ENCODE results near the gene HECTD3. TPM values are rescaled to one million over a fixed set of nuclear protein-coding genes. Genes with fewer than 3 reads are reported as not detected.
A peak's percentile ranks its signal among the peaks of the same experiment; 100 is the strongest.

Gene HECTD3
- total and polyA plus RNA-seq, 9 of the 15 experiments (the other 6 are each of a cell fraction or from before 2014, with no cell fraction given): 6.3 to 50.8 (median 18.9) TPM

DNA sequence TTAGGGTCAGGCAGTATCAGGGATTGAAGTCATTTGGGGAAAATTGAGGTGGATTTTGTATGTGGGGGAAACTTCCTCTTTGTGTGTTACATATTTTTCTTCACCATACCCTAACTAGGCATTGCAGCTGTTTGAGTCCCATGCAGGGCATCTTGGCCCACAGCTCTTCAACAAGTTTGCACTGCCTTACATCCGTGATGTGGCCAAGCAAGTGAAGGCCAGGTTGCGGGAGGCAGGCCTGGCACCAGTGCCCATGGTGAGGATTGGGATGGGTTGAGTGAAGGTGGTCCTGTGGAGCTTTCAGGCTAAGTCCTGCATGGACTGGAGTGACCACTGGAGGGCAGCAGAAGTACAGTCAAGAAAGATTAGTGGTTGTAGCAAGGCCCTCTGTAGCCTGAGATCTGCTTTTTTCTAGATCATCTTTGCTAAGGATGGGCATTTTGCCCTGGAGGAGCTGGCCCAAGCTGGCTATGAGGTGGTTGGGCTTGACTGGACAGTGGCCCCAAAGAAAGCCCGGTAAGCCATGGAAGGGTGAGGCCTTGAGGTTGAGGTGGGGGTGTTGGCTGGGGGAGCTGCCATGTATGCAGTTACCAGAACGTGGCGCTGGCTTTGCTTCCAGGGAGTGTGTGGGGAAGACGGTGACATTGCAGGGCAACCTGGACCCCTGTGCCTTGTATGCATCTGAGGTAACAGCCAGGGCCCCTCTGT lies 3.4 kb upstream of the HECTD3 start (continued):
- TF ChIP-seq PHTF2 (CRISPR knock-in tag; IDR thresholded peaks at IDR 0.05) (peak; percentile 4; the same call in 1 of the 2 replicates), FOXA3 (CRISPR knock-in tag; conservative IDR thresholded peaks at IDR 0.05 in 1 of 2, IDR thresholded peaks at IDR 0.05 in 1 of 2) (no peak), DMBX1 (CRISPR knock-in tag; IDR thresholded peaks at IDR 0.05; ENCODE audit: borderline replicate concordance) (0 out of 2 replicates have a peak, but pooled peaks have one; percentile 54), POLR2AphosphoS2 (IDR thresholded peaks at IDR 0.05; ENCODE audit: low read length) (peak; percentile 63; the same call in 1 of the 2 replicates), POLR2B (IDR thresholded peaks at IDR 0.05; ENCODE audit: low read depth, partially characterized antibody) (peak; percentile 15), ERF (CRISPR knock-in tag; IDR thresholded peaks at IDR 0.05) (0 out of 2 replicates have a peak, but pooled peaks have one; percentile 44), GTF2E2 (tag; IDR thresholded peaks at IDR 0.05) (no peak), PCBP1 (IDR thresholded peaks at IDR 0.05; ENCODE audit: low read depth, low read length, poor library complexity, severe bottlenecking) (no peak), ARID2 (IDR thresholded peaks at IDR 0.05) (peak; percentile 92), STAG1 (CRISPR knock-in tag; IDR thresholded peaks at IDR 0.05; ENCODE audit: borderline replicate concordance) (peak; percentile 92)
- TF ChIP-seq, protein P1, sequence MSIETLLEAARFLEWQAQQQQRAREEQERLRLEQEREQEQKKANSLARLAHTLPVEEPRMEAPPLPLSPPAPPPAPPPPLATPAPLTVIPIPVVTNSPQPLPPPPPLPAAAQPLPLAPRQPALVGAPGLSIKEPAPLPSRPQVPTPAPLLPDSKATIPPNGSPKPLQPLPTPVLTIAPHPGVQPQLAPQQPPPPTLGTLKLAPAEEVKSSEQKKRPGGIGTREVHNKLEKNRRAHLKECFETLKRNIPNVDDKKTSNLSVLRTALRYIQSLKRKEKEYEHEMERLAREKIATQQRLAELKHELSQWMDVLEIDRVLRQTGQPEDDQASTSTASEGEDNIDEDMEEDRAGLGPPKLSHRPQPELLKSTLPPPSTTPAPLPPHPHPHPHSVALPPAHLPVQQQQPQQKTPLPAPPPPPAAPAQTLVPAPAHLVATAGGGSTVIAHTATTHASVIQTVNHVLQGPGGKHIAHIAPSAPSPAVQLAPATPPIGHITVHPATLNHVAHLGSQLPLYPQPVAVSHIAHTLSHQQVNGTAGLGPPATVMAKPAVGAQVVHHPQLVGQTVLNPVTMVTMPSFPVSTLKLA (conservative IDR thresholded peaks at IDR 0.05): 0 out of 4 replicates have a peak, but pooled peaks of 1 of the 2 experiments have one; percentile 49
- TF ChIP-seq, protein P2, sequence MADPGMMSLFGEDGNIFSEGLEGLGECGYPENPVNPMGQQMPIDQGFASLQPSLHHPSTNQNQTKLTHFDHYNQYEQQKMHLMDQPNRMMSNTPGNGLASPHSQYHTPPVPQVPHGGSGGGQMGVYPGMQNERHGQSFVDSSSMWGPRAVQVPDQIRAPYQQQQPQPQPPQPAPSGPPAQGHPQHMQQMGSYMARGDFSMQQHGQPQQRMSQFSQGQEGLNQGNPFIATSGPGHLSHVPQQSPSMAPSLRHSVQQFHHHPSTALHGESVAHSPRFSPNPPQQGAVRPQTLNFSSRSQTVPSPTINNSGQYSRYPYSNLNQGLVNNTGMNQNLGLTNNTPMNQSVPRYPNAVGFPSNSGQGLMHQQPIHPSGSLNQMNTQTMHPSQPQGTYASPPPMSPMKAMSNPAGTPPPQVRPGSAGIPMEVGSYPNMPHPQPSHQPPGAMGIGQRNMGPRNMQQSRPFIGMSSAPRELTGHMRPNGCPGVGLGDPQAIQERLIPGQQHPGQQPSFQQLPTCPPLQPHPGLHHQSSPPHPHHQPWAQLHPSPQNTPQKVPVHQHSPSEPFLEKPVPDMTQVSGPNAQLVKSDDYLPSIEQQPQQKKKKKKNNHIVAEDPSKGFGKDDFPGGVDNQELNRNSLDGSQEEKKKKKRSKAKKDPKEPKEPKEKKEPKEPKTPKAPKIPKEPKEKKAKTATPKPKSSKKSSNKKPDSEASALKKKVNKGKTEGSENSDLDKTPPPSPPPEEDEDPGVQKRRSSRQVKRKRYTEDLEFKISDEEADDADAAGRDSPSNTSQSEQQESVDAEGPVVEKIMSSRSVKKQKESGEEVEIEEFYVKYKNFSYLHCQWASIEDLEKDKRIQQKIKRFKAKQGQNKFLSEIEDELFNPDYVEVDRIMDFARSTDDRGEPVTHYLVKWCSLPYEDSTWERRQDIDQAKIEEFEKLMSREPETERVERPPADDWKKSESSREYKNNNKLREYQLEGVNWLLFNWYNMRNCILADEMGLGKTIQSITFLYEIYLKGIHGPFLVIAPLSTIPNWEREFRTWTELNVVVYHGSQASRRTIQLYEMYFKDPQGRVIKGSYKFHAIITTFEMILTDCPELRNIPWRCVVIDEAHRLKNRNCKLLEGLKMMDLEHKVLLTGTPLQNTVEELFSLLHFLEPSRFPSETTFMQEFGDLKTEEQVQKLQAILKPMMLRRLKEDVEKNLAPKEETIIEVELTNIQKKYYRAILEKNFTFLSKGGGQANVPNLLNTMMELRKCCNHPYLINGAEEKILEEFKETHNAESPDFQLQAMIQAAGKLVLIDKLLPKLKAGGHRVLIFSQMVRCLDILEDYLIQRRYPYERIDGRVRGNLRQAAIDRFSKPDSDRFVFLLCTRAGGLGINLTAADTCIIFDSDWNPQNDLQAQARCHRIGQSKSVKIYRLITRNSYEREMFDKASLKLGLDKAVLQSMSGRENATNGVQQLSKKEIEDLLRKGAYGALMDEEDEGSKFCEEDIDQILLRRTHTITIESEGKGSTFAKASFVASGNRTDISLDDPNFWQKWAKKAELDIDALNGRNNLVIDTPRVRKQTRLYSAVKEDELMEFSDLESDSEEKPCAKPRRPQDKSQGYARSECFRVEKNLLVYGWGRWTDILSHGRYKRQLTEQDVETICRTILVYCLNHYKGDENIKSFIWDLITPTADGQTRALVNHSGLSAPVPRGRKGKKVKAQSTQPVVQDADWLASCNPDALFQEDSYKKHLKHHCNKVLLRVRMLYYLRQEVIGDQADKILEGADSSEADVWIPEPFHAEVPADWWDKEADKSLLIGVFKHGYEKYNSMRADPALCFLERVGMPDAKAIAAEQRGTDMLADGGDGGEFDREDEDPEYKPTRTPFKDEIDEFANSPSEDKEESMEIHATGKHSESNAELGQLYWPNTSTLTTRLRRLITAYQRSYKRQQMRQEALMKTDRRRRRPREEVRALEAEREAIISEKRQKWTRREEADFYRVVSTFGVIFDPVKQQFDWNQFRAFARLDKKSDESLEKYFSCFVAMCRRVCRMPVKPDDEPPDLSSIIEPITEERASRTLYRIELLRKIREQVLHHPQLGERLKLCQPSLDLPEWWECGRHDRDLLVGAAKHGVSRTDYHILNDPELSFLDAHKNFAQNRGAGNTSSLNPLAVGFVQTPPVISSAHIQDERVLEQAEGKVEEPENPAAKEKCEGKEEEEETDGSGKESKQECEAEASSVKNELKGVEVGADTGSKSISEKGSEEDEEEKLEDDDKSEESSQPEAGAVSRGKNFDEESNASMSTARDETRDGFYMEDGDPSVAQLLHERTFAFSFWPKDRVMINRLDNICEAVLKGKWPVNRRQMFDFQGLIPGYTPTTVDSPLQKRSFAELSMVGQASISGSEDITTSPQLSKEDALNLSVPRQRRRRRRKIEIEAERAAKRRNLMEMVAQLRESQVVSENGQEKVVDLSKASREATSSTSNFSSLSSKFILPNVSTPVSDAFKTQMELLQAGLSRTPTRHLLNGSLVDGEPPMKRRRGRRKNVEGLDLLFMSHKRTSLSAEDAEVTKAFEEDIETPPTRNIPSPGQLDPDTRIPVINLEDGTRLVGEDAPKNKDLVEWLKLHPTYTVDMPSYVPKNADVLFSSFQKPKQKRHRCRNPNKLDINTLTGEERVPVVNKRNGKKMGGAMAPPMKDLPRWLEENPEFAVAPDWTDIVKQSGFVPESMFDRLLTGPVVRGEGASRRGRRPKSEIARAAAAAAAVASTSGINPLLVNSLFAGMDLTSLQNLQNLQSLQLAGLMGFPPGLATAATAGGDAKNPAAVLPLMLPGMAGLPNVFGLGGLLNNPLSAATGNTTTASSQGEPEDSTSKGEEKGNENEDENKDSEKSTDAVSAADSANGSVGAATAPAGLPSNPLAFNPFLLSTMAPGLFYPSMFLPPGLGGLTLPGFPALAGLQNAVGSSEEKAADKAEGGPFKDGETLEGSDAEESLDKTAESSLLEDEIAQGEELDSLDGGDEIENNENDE (IDR thresholded peaks at IDR 0.05; ENCODE audit: low read depth, low read length): no peak
- TF ChIP-seq, protein P3, sequence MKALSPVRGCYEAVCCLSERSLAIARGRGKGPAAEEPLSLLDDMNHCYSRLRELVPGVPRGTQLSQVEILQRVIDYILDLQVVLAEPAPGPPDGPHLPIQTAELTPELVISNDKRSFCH (CRISPR knock-in tag; IDR thresholded peaks at IDR 0.05): no peak
- TF ChIP-seq, protein P3 (tag; IDR thresholded peaks at IDR 0.05): peak; percentile 80; the same call in 1 of the 2 replicates
